DOHH2 (cell line): Measurements from ENCODE around the gene SLC16A7.

ENCODE experiments used
- H3F3A ChIP-seq: fragments of 200-600 bp; sonication (generic), shearing (Covaris generic); 2 replicates; pipeline ENCODE4 v1.6.0; 2016; ENCODE audit warnings: antibody characterized with exemption, mild to moderate bottlenecking; ENCODE audit not compliant: control insufficient read depth, insufficient read depth
- H3K27ac ChIP-seq: fragments of 200-600 bp; sonication (generic); 2 replicates; pipeline ENCODE4 v1.5.1; 2014; ENCODE audit warnings: low read depth, mild to moderate bottlenecking, low read length, moderate library complexity
- H3K27me3 ChIP-seq: fragments of 200-600 bp; sonication (generic); 2 replicates; pipeline ENCODE4 v1.6.1; 2014; ENCODE audit warnings: mild to moderate bottlenecking, low read length, mixed read lengths; ENCODE audit not compliant: control insufficient read depth
- H3K36me3 ChIP-seq: fragments of 200-600 bp; sonication (generic); 2 replicates; pipeline ENCODE4 v1.6.1; 2014; ENCODE audit warnings: mild to moderate bottlenecking, low read length, moderate library complexity, mixed read lengths; ENCODE audit not compliant: control insufficient read depth
- H3K4me1 ChIP-seq: fragments of 200-600 bp; sonication (generic); 2 replicates; pipeline ENCODE4 v1.6.1; 2014; ENCODE audit warnings: mild to moderate bottlenecking, low read length, mixed read lengths; ENCODE audit not compliant: control insufficient read depth
- H3K4me2 ChIP-seq: fragments of 200-600 bp; sonication (generic); 2 replicates; pipeline ENCODE4 v1.6.0; 2014; ENCODE audit warnings: mild to moderate bottlenecking, low read length, moderate library complexity
- H3K4me3 ChIP-seq: fragments of 200-600 bp; sonication (generic); 2 replicates; pipeline ENCODE4 v1.5.1; 2014; ENCODE audit warnings: mild to moderate bottlenecking, low read length, mixed read lengths
- H3K79me2 ChIP-seq: fragments of 200-600 bp; sonication (generic); 2 replicates; pipeline ENCODE4 v1.6.1; 2014; ENCODE audit warnings: mild to moderate bottlenecking, low read length, mixed read lengths; ENCODE audit not compliant: control insufficient read depth
- H3K9me2 ChIP-seq: fragments of 200-600 bp; sonication (generic); replicated peaks from 2 replicates; pipeline ENCODE4 v1.6.1; 2014; ENCODE audit warnings: mild to moderate bottlenecking, low read length, mixed read lengths; ENCODE audit not compliant: control insufficient read depth
- H3K9me3 ChIP-seq: fragments of 200-600 bp; sonication (generic); 2 replicates; pipeline ENCODE4 v1.6.1; 2014; ENCODE audit warnings: antibody characterized with exemption, low read length, mixed read lengths; ENCODE audit not compliant: control insufficient read depth, insufficient read depth
- H4K20me1 ChIP-seq: fragments of 200-600 bp; sonication (generic); 2 replicates; pipeline ENCODE4 v1.6.0; 2014; ENCODE audit warnings: low read depth, mild to moderate bottlenecking, antibody characterized with exemption, low read length, moderate library complexity; ENCODE audit not compliant: control insufficient read depth, insufficient read depth
- EZH2phosphoT487 ChIP-seq: fragments of 200-600 bp; sonication (generic); IDR thresholded peaks from 2 replicates; pipeline ENCODE4 v1.6.1; 2017; ENCODE audit warnings: borderline replicate concordance, mild to moderate bottlenecking, antibody characterized with exemption, low read length, moderate library complexity, mixed read lengths
- TF ChIP-seq, protein P1 (sequence below): fragments of 200-600 bp; sonication (generic); IDR thresholded peaks from one replicate; pipeline ENCODE4 v1.5.1; 2014; ENCODE audit warnings: antibody characterized with exemption, mild to moderate bottlenecking, low read depth, low read length; ENCODE audit not compliant: poor library complexity, severe bottlenecking

Gene SLC16A7

DNA sequence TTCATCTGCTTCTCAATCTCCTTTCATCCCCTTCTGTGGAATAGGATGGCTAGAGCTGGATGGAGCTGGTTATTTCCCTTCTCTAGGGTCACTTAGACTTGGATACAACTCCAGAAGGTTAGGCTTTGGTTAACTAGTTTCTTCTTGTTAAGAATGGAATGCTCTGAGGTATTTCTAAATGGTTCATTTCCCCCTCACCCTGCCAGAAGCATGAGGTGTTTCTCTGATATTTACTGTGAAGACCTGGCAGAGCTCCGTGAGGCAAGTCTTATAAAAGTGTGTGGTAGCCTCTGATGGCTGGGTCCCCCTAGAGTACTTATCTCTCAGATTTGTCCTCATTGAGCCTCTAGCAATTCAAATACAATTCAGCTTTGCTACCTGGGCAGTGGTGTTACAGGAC lies 207.9 kb downstream of the SLC16A7 start:
- Histone ChIP-seq H3K9me3 (no peaks in the 10 kb centered on the region), H3K9me2 (no peaks in the 10 kb centered on the region), H3K4me3 (no peak overlapping the region), H4K20me1 (no peaks in the 10 kb centered on the region), H3K27me3 (no peaks in the 10 kb centered on the region), H3K4me2 (no peak overlapping the region), H3F3A (no peaks in the 10 kb centered on the region), H3K27ac (no peak overlapping the region), H3K4me1 (peaks cover 11% of the 10 kb centered on the region), H3K79me2 (no peaks in the 10 kb centered on the region), H3K36me3 (no peaks in the 10 kb centered on the region)
- TF ChIP-seq, protein P1, sequence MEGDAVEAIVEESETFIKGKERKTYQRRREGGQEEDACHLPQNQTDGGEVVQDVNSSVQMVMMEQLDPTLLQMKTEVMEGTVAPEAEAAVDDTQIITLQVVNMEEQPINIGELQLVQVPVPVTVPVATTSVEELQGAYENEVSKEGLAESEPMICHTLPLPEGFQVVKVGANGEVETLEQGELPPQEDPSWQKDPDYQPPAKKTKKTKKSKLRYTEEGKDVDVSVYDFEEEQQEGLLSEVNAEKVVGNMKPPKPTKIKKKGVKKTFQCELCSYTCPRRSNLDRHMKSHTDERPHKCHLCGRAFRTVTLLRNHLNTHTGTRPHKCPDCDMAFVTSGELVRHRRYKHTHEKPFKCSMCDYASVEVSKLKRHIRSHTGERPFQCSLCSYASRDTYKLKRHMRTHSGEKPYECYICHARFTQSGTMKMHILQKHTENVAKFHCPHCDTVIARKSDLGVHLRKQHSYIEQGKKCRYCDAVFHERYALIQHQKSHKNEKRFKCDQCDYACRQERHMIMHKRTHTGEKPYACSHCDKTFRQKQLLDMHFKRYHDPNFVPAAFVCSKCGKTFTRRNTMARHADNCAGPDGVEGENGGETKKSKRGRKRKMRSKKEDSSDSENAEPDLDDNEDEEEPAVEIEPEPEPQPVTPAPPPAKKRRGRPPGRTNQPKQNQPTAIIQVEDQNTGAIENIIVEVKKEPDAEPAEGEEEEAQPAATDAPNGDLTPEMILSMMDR = no peak
- no peak for TF ChIP-seq EZH2phosphoT487

DNA sequence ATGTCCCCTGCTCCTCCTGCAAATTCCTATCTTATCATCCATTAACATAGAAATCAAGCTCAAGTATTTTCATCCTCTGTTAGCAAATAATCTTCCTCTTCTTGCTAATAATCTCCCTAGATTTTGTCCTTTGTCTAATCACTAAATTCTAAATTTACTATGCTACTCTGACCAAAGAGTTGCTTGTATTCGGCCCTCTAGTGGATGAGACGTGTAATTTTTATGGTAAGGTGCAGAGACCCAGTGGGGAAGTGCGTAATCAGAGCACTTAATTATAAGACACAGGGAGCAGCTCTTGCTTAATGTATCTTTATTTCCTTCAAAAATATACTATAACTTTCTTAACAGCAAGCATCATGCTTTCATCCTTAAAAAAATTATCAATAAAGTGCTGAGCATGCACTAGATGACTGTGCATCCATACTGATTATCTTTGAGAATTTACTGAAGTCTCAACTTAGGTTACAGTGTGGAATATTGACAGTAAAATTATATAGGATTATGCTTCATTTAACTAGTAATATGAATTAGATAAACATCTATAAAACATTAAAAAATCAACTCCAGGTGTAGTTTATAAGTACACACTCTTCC lies 212.6 kb downstream of the SLC16A7 start:
- H3K9me3 ChIP-seq = no peaks in the 10 kb centered on the region

DNA sequence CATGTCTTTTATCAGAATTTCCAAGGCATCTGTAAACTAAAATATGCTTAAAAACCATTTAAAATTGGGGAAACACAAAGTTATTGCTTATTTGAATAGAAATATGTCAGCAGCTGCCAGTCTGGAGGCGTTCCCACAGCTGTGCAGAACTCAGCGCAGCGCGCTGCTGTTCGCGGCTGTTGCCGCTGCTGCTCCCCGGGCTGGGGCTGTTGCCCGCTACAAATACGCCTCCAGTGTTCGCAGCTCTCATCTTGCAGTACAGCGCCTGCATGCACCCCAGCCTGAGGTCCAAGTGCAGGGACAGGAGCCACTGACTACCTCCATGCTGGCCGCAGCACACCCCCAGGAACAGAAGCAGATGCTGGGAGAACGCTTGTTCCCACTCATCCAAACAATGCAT lies 216.2 kb downstream of the SLC16A7 start:
- peaks cover 11% of the 10 kb centered on the region for H3K4me1 ChIP-seq
- no peaks in the 10 kb centered on the region for H3K9me2 ChIP-seq
- no peaks in the 10 kb centered on the region for H3F3A ChIP-seq
- no peaks in the 10 kb centered on the region for H3K9me3 ChIP-seq
- no peak overlapping the region for H3K4me3 ChIP-seq
- no peaks in the 10 kb centered on the region for H3K79me2 ChIP-seq
- H3K4me2 ChIP-seq = no peak overlapping the region
- no peaks in the 10 kb centered on the region for H3K27me3 ChIP-seq
- H3K27ac ChIP-seq = no peak overlapping the region
- H3K36me3 ChIP-seq = no peaks in the 10 kb centered on the region
- H4K20me1 ChIP-seq = no peaks in the 10 kb centered on the region
- no peak for TF ChIP-seq EZH2phosphoT487
- TF ChIP-seq, protein P1 = no peak

More for the DNA sequence above, 212.6 kb downstream of the SLC16A7 start:
- no peak overlapping the region for H3K4me3 ChIP-seq
- H3K36me3 ChIP-seq = no peaks in the 10 kb centered on the region
- H3K4me2 ChIP-seq = no peak overlapping the region
- no peaks in the 10 kb centered on the region for H3F3A ChIP-seq
- H3K4me1 ChIP-seq = peaks cover 11% of the 10 kb centered on the region
- H3K27me3 ChIP-seq = no peaks in the 10 kb centered on the region
- no peaks in the 10 kb centered on the region for H3K79me2 ChIP-seq
- H3K27ac ChIP-seq = no peak overlapping the region
- H3K9me2 ChIP-seq = no peaks in the 10 kb centered on the region
- no peaks in the 10 kb centered on the region for H4K20me1 ChIP-seq
- TF ChIP-seq, protein P1 = peak; percentile 74
- no peak for TF ChIP-seq EZH2phosphoT487
